Stimulated activated naive CD4-positive, alpha-beta T cell treated with Interleukin-2 at 50 U/mL for 16 hours (primary cell): ENCODE data around the gene TMEM54.

Source experiments
- DNase-seq: peaks from one replicate; lab custom pipeline; 2025; lab: John Stamatoyannopoulos, UW

Gene TMEM54

GRCh38 chr1:32881871-32882850 lies 19.0 kb downstream of the TMEM54 start:
- DNase-seq: no peak

GRCh38 chr1:32881291-32881690 lies 19.9 kb downstream of the TMEM54 start:
- DNase-seq: no peak

- DNase-seq: no peak
These were observed 22.6 kb downstream of the TMEM54 start for GRCh38 chr1:32878637-32879041.

DNA sequence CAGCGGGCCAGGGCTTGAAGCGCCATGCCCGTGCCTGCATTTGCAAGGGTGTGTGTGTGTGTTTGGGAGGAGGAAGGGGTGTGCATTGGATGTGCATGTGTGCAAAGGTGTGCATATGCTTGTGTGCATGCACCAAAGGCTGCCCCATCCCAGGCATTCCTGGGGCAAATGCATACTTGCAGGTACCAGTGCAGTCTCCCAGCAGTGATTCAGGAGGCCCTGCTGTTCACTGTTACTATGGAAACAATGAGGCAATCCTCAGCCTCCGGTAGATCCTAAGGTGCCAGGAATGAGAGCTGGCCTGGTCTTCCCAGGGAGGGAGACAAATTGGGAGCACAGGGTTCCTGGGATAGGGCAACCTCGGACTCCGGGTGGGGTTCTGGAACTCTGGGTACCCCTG lies 23.0 kb downstream of the TMEM54 start:
- DNase-seq: no peak

- DNase-seq: no peak
These were observed 23.7 kb downstream of the TMEM54 start for GRCh38 chr1:32877211-32878110.

- DNase-seq: peak; percentile 34
These were observed 24.6 kb downstream of the TMEM54 start for GRCh38 chr1:32876341-32877210.

GRCh38 chr1:32874860-32875752 lies 26.1 kb downstream of the TMEM54 start:
- no peak for DNase-seq

DNA sequence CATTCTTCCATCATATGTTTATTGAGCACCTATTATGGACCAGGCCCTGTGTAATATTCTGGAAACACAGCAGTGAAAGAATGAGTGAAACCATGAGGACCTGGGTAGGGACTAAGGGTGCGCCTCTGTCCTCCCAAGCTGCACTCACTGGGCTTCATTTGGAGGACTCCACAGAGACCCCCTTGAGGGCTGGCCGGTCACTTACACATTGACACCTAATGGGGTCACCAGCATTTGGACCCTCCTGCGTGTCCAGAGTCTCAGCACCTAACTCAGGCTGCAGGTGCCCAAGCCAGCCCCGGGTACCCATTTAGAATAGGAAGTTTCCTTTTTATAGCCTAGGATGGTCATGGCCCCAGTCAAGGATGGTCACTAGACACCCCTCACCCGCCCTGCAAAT lies 27.7 kb downstream of the TMEM54 start:
- no peak for DNase-seq

DNA sequence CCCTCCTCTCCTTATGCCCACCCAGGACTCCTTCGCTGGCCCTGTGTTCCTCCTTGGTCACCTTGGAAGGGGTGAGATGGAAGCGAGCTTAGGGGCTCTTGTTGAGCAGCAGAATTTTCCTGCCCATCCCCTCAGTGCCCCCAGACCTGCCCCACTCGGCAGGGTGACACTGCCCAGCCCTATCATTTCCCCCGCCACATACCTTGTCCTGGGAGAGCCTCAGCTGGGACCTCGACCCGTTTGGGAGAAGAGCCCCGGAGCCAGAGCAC lies 29.1 kb downstream of the TMEM54 start:
- no peak for DNase-seq

DNA sequence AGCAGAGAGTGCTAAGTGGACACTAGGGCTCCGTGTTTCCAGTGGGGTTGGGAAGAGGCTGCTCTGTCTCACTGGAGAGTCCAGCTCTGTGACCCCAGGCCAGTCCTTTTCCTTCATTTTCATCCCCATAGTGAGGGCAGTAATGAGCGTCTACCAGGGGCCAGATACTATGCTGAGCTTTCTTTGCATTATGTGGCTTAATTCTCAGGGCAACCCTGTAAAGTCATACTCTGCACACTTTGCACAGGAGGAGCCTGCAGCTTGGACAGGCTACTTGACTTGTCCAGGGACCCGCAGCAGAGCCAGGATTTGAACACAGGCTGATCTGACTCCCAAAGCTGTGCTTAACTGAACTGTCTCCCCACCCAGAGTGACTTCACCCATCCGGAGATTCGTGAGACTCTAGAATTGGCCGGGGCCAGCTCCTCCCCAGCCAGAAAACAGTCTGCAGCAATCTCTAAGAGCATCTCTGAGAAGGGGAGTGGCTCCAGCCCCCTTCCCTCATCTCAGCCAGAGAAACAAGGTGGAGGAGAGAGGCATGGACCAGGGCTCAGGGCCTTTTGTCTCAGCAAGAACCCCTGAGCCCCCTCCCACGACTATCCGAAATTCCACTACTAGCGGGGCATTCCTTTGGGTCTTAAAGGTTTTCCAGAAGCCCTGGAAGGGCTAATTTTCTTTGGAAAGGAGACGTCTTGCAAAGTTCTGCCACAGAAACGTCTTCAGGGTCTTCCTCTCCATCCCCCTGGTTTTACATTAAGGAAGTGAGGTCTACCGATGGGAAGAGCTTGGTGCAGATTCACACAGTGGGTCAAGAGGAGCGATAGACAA lies 29.6 kb downstream of the TMEM54 start:
- DNase-seq: no peak

DNA sequence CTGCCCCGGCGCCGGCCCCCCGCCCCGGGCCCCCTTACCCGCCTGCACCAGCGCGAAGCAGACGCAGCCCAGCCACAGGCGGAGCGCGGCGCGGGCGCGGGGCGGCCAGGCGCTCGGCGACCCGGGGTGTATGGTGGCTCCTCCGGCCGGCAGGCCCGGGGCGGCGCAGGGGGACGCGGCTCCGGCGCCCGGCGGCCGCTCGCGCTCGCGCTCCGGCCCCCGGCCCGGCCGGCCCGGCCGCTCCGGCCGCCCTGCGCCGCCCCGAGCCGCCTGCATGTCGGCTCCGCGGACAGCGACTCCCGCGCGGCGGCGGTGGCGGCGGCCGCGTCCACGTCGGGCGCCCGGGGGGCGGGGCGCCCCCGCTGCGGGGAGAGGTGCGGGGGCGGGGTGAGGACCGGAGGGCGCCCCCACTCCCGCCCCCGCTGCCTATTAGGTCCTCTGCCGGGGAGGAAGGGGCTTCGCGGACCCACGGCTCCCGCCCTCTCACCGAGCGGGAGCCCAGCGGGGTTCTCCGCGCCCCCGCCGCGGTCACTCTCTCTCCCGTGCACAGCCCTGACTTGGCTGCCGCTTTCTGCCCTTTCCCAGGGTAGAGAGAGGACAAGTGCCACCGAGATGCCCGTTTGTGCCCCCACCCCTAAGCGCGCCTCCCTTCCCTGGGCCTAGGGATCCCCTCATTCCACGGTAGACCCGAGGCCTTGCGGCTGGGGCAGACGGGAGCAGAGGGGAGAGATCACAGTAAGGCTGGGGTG lies 30.4 kb downstream of the TMEM54 start, which contains the start of gene FNDC5:
Gene FNDC5 (minus strand): TSS at position 298 of the 749 bp plus-strand sequence.
- no peak for DNase-seq

- no peak for DNase-seq
These were observed 31.1 kb downstream of the TMEM54 start for GRCh38 chr1:32869923-32870614.

DNA sequence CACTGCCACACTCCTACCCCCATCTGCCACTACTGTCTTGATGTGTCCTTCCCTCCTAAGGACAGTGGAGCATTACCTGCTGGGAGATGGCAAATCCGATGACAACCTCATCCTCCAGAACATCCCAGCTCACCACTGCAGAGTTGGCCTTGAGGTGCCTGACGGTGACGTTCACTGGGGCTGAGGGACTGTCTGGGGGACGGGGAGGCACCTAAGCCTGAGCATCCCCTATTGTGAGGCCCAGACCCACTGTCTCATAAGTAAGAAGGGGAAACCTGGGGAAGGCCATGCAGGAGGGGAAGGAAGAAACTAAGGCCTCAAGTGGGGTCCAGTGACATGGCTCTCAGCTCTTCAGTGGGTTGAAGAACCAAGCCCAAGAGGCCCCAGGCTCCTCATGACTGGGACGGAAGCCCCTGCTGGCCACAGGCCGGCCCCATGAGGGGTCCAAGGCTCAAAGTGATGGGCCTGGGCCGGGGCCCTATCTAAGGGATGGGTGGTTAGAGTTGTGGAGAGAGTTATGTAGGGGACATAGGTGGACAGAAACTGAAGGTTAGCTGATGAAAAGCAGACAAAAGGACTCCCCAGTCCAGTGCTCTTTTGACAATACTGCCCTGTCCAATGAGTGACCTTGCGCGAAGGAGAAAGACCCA lies 32.3 kb downstream of the TMEM54 start:
- no peak for DNase-seq

GRCh38 chr1:32868085-32868484 lies 33.1 kb downstream of the TMEM54 start:
- no peak for DNase-seq

DNA sequence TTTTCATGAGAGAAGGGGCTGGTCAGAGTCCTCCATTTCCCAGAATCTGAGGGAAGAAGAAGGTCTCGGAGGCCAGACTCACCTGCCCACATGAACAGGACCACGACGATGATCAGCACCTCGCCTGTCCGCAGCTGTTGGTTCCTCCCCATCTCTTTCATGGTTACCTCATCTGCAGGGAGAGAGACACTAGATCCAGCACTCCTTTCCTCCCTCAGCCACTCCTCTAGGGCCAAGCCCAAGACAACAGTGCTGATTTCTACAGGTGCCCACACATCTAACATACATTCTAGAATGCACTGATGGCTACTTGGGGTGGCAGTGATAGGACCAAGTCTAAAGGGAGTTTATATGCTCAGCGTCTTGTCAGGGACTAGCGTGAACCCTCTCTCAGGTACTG lies 33.5 kb downstream of the TMEM54 start:
- no peak for DNase-seq

GRCh38 chr1:32867151-32867550 lies 34.0 kb downstream of the TMEM54 start:
- DNase-seq: no peak

DNA sequence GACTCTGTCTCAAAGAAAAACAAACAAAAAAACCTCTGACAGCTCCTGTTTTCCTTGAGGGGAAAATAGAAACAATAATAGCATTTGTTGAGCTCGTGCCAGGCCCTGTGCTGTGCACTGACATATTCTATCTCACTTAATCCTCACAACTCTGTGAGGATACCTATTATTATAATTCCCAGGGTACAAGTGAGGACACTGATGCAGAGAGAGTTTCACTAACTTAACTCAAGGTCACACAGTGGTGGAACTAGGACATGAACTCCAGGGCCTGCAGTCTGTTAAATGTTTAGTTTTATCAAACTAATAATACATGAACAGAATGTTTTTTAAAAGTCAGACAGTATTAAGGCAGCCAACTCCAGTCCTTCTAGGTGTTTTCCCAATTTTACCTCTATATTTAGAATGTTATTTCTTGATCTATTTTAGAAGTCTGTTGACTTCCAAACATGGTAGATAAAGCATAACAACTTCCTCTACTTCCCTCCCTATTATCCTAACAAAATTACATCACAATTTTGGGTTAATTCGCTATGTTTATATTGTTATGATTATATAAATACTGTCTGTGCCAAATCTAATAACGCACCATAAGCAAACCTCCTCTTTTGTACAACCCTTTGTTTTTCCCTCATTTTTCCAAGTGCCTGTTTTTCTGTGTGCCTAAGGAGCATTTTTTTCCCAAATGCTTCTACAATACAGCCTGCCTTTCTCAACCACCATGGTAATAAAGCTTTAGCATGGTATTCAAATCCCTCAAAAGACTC lies 35.4 kb downstream of the TMEM54 start:
- DNase-seq: no peak
